Retinal pigment epithelial cell (primary cell): Measurements from ENCODE around the gene PTPRN2.
"Not testable (repeated sequence)": the region's sequence is repeated elsewhere in the genome, so short reads cannot be mapped to it uniquely, and the experiment has no call there.

Experiments used
- DNase-seq: peaks from one replicate; pipeline ENCODE4 v3.0.0-alpha.2; 2010; ENCODE audit warnings: low read depth
- H3K4me3 ChIP-seq: 2 replicates; pipeline ENCODE4 v1.5.1; 2011; ENCODE audit warnings: mild to moderate bottlenecking, low read length, control low read depth, moderate library complexity
- CTCF ChIP-seq: conservative IDR thresholded peaks from 2 replicates; pipeline ENCODE4 v1.5.1; 2011; ENCODE audit warnings: low read depth, low read length, control low read depth, inconsistent platforms

The PTPRN2 gene

GRCh38 chr7:158311791-158312190 lies 275.8 kb downstream of the PTPRN2 start:
- DNase-seq = no peak
- H3K4me3 ChIP-seq = no peak overlapping the region
- no peak for TF ChIP-seq CTCF

GRCh38 chr7:158310924-158311666 lies 276.5 kb downstream of the PTPRN2 start:
- DNase-seq = no peak
- no peak overlapping the region for H3K4me3 ChIP-seq
- no peak for TF ChIP-seq CTCF

GRCh38 chr7:158309868-158310763 lies 277.5 kb downstream of the PTPRN2 start:
- H3K4me3 ChIP-seq = no peak overlapping the region
- TF ChIP-seq CTCF = no peak
- no peak for DNase-seq

GRCh38 chr7:158308001-158308400 lies 279.6 kb downstream of the PTPRN2 start:
- H3K4me3 ChIP-seq = no peak overlapping the region
- TF ChIP-seq CTCF = no peak
- no peak for DNase-seq

- not testable (repeated sequence) for H3K4me3 ChIP-seq, DNase-seq
These were observed 283.6 kb downstream of the PTPRN2 start for GRCh38 chr7:158304072-158304471.

GRCh38 chr7:158303121-158303520 lies 284.5 kb downstream of the PTPRN2 start:
- DNase-seq = no peak
- no peak for TF ChIP-seq CTCF
- no peak overlapping the region for H3K4me3 ChIP-seq

- no peak for DNase-seq
- H3K4me3 ChIP-seq = no peak overlapping the region
- no peak for TF ChIP-seq CTCF
These were observed 285.2 kb downstream of the PTPRN2 start for GRCh38 chr7:158302274-158303070.
